BJ (cell line): ENCODE results near the gene ALG10B. TPM values are rescaled to one million over a fixed set of nuclear protein-coding genes. Genes with fewer than 3 reads are reported as not detected.

Experiments
- CTCF ChIA-PET: fragments of 350-600 bp; formaldehyde crosslinking; extraction: SDS; loops from one replicate; lab custom pipeline; 2021; ENCODE audit warnings: antibody characterized with exemption, inconsistent platforms; lab: Yijun Ruan, JAX
- POLR2A ChIA-PET: fragments of 300-600 bp; sonication (Branson Sonifier 250); formaldehyde crosslinking; extraction: SDS; loops from one replicate; lab custom pipeline; 2021; ENCODE audit warnings: antibody characterized with exemption; lab: Charles Lee
- DNase-seq: peaks from one replicate; pipeline ENCODE4 v3.0.0-alpha.2; 2011; ENCODE audit warnings: low read depth
- H3K27me3 ChIP-seq: 2 replicates; pipeline ENCODE4 v1.6.0; 2011; ENCODE audit warnings: low read length; ENCODE audit not compliant: control insufficient read depth, insufficient read depth
- H3K36me3 ChIP-seq: 2 replicates; pipeline ENCODE4 v1.5.1; 2011; ENCODE audit warnings: low read length; ENCODE audit not compliant: control insufficient read depth, insufficient read depth
- H3K4me3 ChIP-seq: 2 replicates; pipeline ENCODE4 v1.5.1; 2011; ENCODE audit warnings: low read depth, mild to moderate bottlenecking, control low read depth, low read length
- CTCF ChIP-seq: IDR thresholded peaks from 2 replicates; pipeline ENCODE4 v1.5.1; 2011; ENCODE audit warnings: low read depth, mild to moderate bottlenecking, control low read depth, inconsistent platforms, low read length, moderate library complexity; ENCODE audit not compliant: insufficient read depth
- polyA minus RNA-seq: library from RNA; depleted of rRNA, polyadenylated mRNA; stranded (reverse); fragments of >200 nt; gene quantifications from 2 replicates; pipeline ENCODE4 v1.2.3, GENCODE V29; 2011; rRNA and poly(A)+ RNA removed
- polyA plus RNA-seq: library from polyadenylated mRNA; depleted of rRNA; stranded (reverse); fragments of >200 nt; gene quantifications from 2 replicates; pipeline ENCODE4 v1.2.3, GENCODE V29; 2011; rRNA removed

The ALG10B gene
- 6.9 and 7.2 TPM in 2 replicates for polyA plus RNA-seq
- 13.1 and 19.6 TPM in 2 replicates for polyA minus RNA-seq

GRCh38 chr12:38316391-38317129 is at the start of gene ALG10B:
ALG10B (plus strand) TSS chr12:38316774; CDS start chr12:38316894, 120 bp downstream.
- peak; percentile 69 for DNase-seq
- CTCF ChIA-PET: interaction anchor here (0.8 to 1.0 kb wide), 3 partner anchors 177 to 180 kb away, joined by 3 to 4 read pairs (median 3); no protein-coding TSS in a partner anchor
- no peaks in the 10 kb centered on the region for H3K27me3 ChIP-seq
- POLR2A ChIA-PET: no interaction called here
- H3K36me3 ChIP-seq: no peaks in the 10 kb centered on the region
- peak; percentile 63 for TF ChIP-seq CTCF
- H3K4me3 ChIP-seq: peak within 1 kb of the TSS; percentile 78

DNA sequence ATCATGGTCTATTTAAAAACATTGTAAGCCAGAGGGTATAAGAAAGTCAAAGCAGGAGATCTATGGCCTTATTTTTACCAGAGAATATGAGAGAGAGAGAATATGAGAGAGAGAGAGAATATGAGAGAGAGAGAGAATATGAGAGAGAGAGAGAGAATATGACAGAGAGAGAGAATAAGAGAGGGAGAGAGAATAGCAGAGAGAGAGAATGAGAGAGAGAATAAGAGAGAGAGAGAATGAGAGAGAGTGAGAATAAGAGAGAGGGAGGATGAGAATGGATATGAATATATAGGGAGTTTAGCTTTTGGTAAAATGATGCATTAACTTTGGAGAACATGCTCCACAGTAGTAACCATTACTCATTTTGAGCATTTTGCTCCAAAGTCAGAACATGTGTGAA is 48.0 kb upstream of the ALG10B start:
- TF ChIP-seq CTCF: no peak
- CTCF ChIA-PET: no interaction called here
- H3K4me3 ChIP-seq: no peak overlapping the region
- POLR2A ChIA-PET: no interaction called here
- H3K27me3 ChIP-seq: no peaks in the 10 kb centered on the region
- DNase-seq: no peak
- no peaks in the 10 kb centered on the region for H3K36me3 ChIP-seq

DNA sequence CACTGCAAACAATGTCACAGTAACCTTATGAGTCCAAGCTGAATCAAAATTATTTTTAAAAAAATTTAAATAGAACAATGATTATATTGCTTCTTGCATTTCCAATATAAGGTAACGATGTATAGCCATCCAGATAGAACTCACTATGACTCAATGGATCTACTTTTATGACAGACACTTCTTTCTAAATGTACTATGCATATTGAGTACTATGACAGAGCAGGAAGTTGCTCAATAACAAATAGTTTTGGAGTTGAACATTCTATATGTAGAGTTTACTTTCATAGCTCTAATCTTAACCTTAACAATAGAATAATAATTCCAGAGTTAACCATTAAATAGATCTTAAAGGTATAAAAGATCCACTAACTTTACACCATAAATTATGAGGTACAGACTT is 46.7 kb upstream of the ALG10B start:
- TF ChIP-seq CTCF: no peak
- no peaks in the 10 kb centered on the region for H3K27me3 ChIP-seq

DNA sequence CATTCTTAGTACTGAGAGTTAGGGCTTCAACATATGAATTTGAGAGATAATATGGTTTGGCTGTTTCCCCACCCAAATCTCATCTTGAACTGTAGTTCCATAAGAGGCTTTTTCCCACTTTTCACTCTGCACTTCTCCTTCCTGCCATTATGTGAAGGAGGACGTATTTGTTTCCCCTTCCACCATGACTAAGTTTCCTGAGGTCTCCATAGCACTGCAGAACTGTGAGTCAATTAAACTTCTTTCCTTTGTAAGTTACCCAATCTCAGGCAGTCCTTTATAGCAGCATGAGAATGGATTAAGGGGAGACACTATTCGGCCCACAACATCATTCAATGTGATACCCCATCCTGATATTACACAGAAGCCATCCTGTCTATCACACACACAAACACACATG is 36.8 kb upstream of the ALG10B start:
- DNase-seq: no peak
- no peak overlapping the region for H3K4me3 ChIP-seq
- POLR2A ChIA-PET: no interaction called here
- CTCF ChIA-PET: no interaction called here
- no peaks in the 10 kb centered on the region for H3K36me3 ChIP-seq
- no peaks in the 10 kb centered on the region for H3K27me3 ChIP-seq
- TF ChIP-seq CTCF: no peak

More for the DNA sequence above, 46.7 kb upstream of the ALG10B start:
- no peak overlapping the region for H3K4me3 ChIP-seq
- ChIA-PET CTCF (no interaction called here), POLR2A (no interaction called here)
- no peak for DNase-seq
- H3K36me3 ChIP-seq: no peaks in the 10 kb centered on the region

DNA sequence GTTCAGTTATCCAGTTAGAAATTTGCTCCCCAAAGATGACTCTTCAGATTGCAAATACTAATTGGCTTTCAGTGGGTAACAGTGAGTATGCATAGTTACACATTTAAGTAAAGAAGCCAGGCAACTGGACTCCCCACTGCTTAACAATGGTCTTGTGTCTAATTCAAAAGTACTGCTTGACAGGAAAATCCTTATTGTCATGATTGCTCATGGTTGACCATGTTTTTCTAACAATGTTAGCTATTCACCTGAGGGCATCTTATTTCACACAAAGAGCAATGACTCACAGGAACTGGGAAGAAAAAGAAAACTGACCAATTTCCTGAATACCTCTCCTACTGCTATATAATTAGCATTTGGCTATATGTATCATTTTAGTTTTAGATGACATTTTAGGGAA is 33.7 kb upstream of the ALG10B start:
- POLR2A ChIA-PET: no interaction called here
- Histone ChIP-seq H3K36me3 (no peaks in the 10 kb centered on the region), H3K4me3 (no peak overlapping the region), H3K27me3 (no peaks in the 10 kb centered on the region)
- no peak for DNase-seq
- CTCF ChIA-PET: no interaction called here
- no peak for TF ChIP-seq CTCF
